SK-N-SH treated with all-trans-retinoic acid at 6 μM for 48 hours (cell line): ENCODE data around the gene COL28A1.

ENCODE experiments used
- ATAC-seq: fragments of 200-7000 bp; cut with Tn5 transposase; 3 replicates; pipeline ENCODE4 v1.9.1; 2020; ENCODE audit warnings: mild to moderate bottlenecking, moderate library complexity
- ARNTL ChIP-seq: fragments of 450-650 bp; formaldehyde crosslinking; IDR thresholded peaks from 2 replicates; pipeline ENCODE4 v1.5.0; 2020; ENCODE audit warnings: low read depth, mild to moderate bottlenecking, moderate library complexity, borderline replicate concordance
- CREB5 ChIP-seq: fragments of 250-450 bp; sonication (Bioruptor Pico); IDR thresholded peaks from 2 replicates; pipeline ENCODE4 v1.5.1; 2020; ENCODE audit warnings: low read depth, mild to moderate bottlenecking, moderate library complexity
- CSDC2 ChIP-seq: fragments of 250-450 bp; sonication (Bioruptor Pico); IDR thresholded peaks from 2 replicates; pipeline ENCODE4 v1.5.0; 2020; ENCODE audit warnings: mild to moderate bottlenecking, moderate library complexity
- CSRNP3 ChIP-seq: fragments of 250-450 bp; sonication (Bioruptor Pico); IDR thresholded peaks from 2 replicates; pipeline ENCODE4 v1.5.1; 2021; ENCODE audit warnings: mild to moderate bottlenecking, moderate library complexity
- ESRRG ChIP-seq: fragments of 250-450 bp; sonication (Bioruptor Pico); IDR thresholded peaks from 2 replicates; pipeline ENCODE4 v1.6.1; 2021; ENCODE audit warnings: mild to moderate bottlenecking
- GLIS3 ChIP-seq: fragments of 250-450 bp; sonication (Bioruptor Pico); IDR thresholded peaks from 2 replicates; pipeline ENCODE4 v1.5.0; 2020; ENCODE audit warnings: mild to moderate bottlenecking, moderate library complexity
- ISL1 ChIP-seq: fragments of 250-450 bp; sonication (Bioruptor Pico); IDR thresholded peaks from 2 replicates; pipeline ENCODE4 v2.1.2; 2022; ENCODE audit warnings: mild to moderate bottlenecking, moderate library complexity
- OSR1 ChIP-seq: fragments of 250-450 bp; sonication (Bioruptor Pico); IDR thresholded peaks from 2 replicates; pipeline ENCODE4 v1.8.0; 2022; ENCODE audit warnings: moderate library complexity, mild to moderate bottlenecking, inconsistent platforms
- PATZ1 ChIP-seq: fragments of 250-450 bp; sonication (Bioruptor Pico); IDR thresholded peaks from 2 replicates; pipeline ENCODE4 v1.8.0; 2020; ENCODE audit warnings: mild to moderate bottlenecking, moderate library complexity, borderline replicate concordance
- POU6F1 ChIP-seq: fragments of 250-450 bp; sonication (Bioruptor Pico); IDR thresholded peaks from 2 replicates; pipeline ENCODE4 v1.8.0; 2021; ENCODE audit warnings: low read depth, mild to moderate bottlenecking, moderate library complexity, borderline replicate concordance
- RARB ChIP-seq: fragments of 250-450 bp; sonication (Bioruptor Pico); IDR thresholded peaks from 2 replicates; pipeline ENCODE4 v1.8.0; 2021; ENCODE audit warnings: mild to moderate bottlenecking, moderate library complexity
- SNAI2 ChIP-seq: fragments of 250-450 bp; sonication (Bioruptor Pico); IDR thresholded peaks from 2 replicates; pipeline ENCODE4 v1.5.0; 2020; ENCODE audit warnings: mild to moderate bottlenecking, moderate library complexity
- TCF4 ChIP-seq: fragments of 250-450 bp; sonication (Bioruptor Pico); IDR thresholded peaks from 2 replicates; pipeline ENCODE4 v1.8.0; 2021; ENCODE audit warnings: mild to moderate bottlenecking, moderate library complexity, borderline replicate concordance
- TOX ChIP-seq: fragments of 250-450 bp; sonication (Bioruptor Pico); IDR thresholded peaks from 2 replicates; pipeline ENCODE4 v1.8.0; 2021; ENCODE audit warnings: mild to moderate bottlenecking, moderate library complexity, borderline replicate concordance
- TSHZ2 ChIP-seq: fragments of 250-450 bp; sonication (Bioruptor Pico); IDR thresholded peaks from 2 replicates; pipeline ENCODE4 v1.5.0; 2020; ENCODE audit warnings: mild to moderate bottlenecking, moderate library complexity
- ZC3H10 ChIP-seq: fragments of 250-450 bp; sonication (Bioruptor Pico); IDR thresholded peaks from 2 replicates; pipeline ENCODE4 v1.5.1; 2021; ENCODE audit warnings: mild to moderate bottlenecking, moderate library complexity
- ZFP3 ChIP-seq: fragments of 250-450 bp; sonication (Bioruptor Pico); IDR thresholded peaks from 2 replicates; pipeline ENCODE4 v1.5.0; 2020; ENCODE audit warnings: mild to moderate bottlenecking, moderate library complexity
- ZFP30 ChIP-seq: fragments of 450-650 bp; formaldehyde crosslinking; IDR thresholded peaks from 2 replicates; pipeline ENCODE4 v1.5.0; 2022; ENCODE audit warnings: mild to moderate bottlenecking, moderate library complexity
- ZNF70 ChIP-seq: fragments of 450-650 bp; formaldehyde crosslinking; IDR thresholded peaks from 2 replicates; pipeline ENCODE4 v1.5.0; 2020; ENCODE audit warnings: mild to moderate bottlenecking, moderate library complexity
- ZNF8 ChIP-seq: fragments of 450-650 bp; formaldehyde crosslinking; IDR thresholded peaks from 2 replicates; pipeline ENCODE4 v1.5.0; 2020; ENCODE audit warnings: mild to moderate bottlenecking, moderate library complexity

Gene COL28A1

GRCh38 chr7:7315851-7316250 lies 219.8 kb downstream of the COL28A1 start:
- TF ChIP-seq CSDC2 (CRISPR knock-in tag) (no peak), ZFP30 (CRISPR knock-in tag) (no peak), CREB5 (CRISPR knock-in tag) (no peak), ZNF8 (no peak), OSR1 (CRISPR knock-in tag) (no peak), ZC3H10 (CRISPR knock-in tag) (no peak), PATZ1 (CRISPR knock-in tag) (no peak), TCF4 (CRISPR knock-in tag) (no peak), CSRNP3 (no peak), ESRRG (CRISPR knock-in tag) (no peak), SNAI2 (CRISPR knock-in tag) (no peak)
- no peak for ATAC-seq

- TF ChIP-seq ZNF8 (no peak), ARNTL (CRISPR knock-in tag) (no peak), ZFP3 (CRISPR knock-in tag) (no peak), TSHZ2 (CRISPR knock-in tag) (no peak), ZNF70 (CRISPR knock-in tag) (no peak)
These were observed 223.3 kb downstream of the COL28A1 start for GRCh38 chr7:7312323-7312722.

GRCh38 chr7:7311001-7311400 lies 224.7 kb downstream of the COL28A1 start:
- no peak for ATAC-seq
- no peak for TF ChIP-seq CREB5 (CRISPR knock-in tag)
- TF ChIP-seq GLIS3 (CRISPR knock-in tag), result no peak
- no peak for TF ChIP-seq ZNF70 (CRISPR knock-in tag)
- TF ChIP-seq CSDC2 (CRISPR knock-in tag), result no peak
- TF ChIP-seq CSRNP3, result no peak
- no peak for TF ChIP-seq SNAI2 (CRISPR knock-in tag)
- no peak for TF ChIP-seq ISL1 (CRISPR knock-in tag)
- no peak for TF ChIP-seq TOX (CRISPR knock-in tag)
- TF ChIP-seq ARNTL (CRISPR knock-in tag), result no peak
- TF ChIP-seq RARB, result no peak
- no peak for TF ChIP-seq POU6F1 (CRISPR knock-in tag)
- no peak for TF ChIP-seq PATZ1 (CRISPR knock-in tag)
- TF ChIP-seq ZFP30 (CRISPR knock-in tag), result no peak
- no peak for TF ChIP-seq ZNF8
- no peak for TF ChIP-seq TSHZ2 (CRISPR knock-in tag)

More at GRCh38 chr7:7312323-7312722, 223.3 kb downstream of the COL28A1 start:
- ATAC-seq, result no peak
